ENCODE data around the gene TMPRSS3. TPM values are rescaled to one million over a fixed set of nuclear protein-coding genes. Genes with fewer than 3 reads are reported as not detected.

TMPRSS3 gene
- total RNA-seq, 2 donors from 2014 or later, result 9.8 to 68.6 TPM

- no peak for DNase-seq (ENCODE audit: low spot score in 2 of 2)
- Mint-ChIP-seq H3K27ac (no peak overlapping the region), H3K36me3 (peaks cover 40 to 80% of the 10 kb centered on the region in 2 donors), H3K9me3 (peaks cover 4 to 25% of the 10 kb centered on the region in 2 donors)
- peak; percentile 58 to 87 for ATAC-seq
These were observed 38.2 kb upstream of the TMPRSS3 start for GRCh38 chr21:42433946-42434551.

- ATAC-seq (no peak), DNase-seq (ENCODE audit: low spot score in 2 of 2) (no peak)
- Mint-ChIP-seq H3K9me3 (peaks cover 4 to 25% of the 10 kb centered on the region in 2 donors), H3K27ac (no peak overlapping the region), H3K36me3 (peaks cover 31 to 75% of the 10 kb centered on the region in 2 donors)
These were observed 36.8 kb upstream of the TMPRSS3 start for GRCh38 chr21:42432695-42433094.

- ATAC-seq, result no peak
- DNase-seq (ENCODE audit: low spot score in 2 of 2), result peak in 1 of 2 donors; percentile 44
- Mint-ChIP-seq H3K9me3 (peaks cover 4 to 25% of the 10 kb centered on the region in 2 donors), H3K27ac (peak overlapping the region; percentile 56 to 60), H3K36me3 (peaks cover 44 to 77% of the 10 kb centered on the region in 2 donors)
These were observed 35.3 kb upstream of the TMPRSS3 start for GRCh38 chr21:42431196-42431595.

- peak in 1 of 2 donors; percentile 31 for DNase-seq (ENCODE audit: low spot score in 2 of 2)
- H3K27ac Mint-ChIP-seq, result peak overlapping the region in 1 of 2 donors; percentile 26
- ATAC-seq, result no peak
- H3K36me3 Mint-ChIP-seq, result peaks cover 45 to 76% of the 10 kb centered on the region in 2 donors
- H3K9me3 Mint-ChIP-seq, result peaks cover 4 to 19% of the 10 kb centered on the region in 2 donors
These were observed 34.7 kb upstream of the TMPRSS3 start for GRCh38 chr21:42430521-42430920.

GRCh38 chr21:42429856-42430255, 34.0 kb upstream of the TMPRSS3 start:
- ATAC-seq, result no peak

GRCh38 chr21:42429021-42429420, 33.2 kb upstream of the TMPRSS3 start:
- peaks cover 4 to 10% of the 10 kb centered on the region in 2 donors for H3K9me3 Mint-ChIP-seq
- peak in 1 of 2 donors; percentile 13 for DNase-seq (ENCODE audit: low spot score in 2 of 2)
- H3K27ac Mint-ChIP-seq, result no peak overlapping the region
- ATAC-seq, result no peak
- peaks cover 31 to 70% of the 10 kb centered on the region in 2 donors for H3K36me3 Mint-ChIP-seq

More at GRCh38 chr21:42429856-42430255, 34.0 kb upstream of the TMPRSS3 start:
- peak in 1 of 2 donors; percentile 33 for DNase-seq (ENCODE audit: low spot score in 2 of 2)
- no peak overlapping the region for H3K27ac Mint-ChIP-seq
- peaks cover 39 to 72% of the 10 kb centered on the region in 2 donors for H3K36me3 Mint-ChIP-seq
- peaks cover 4 to 14% of the 10 kb centered on the region in 2 donors for H3K9me3 Mint-ChIP-seq

- no peak overlapping the region for H3K27ac Mint-ChIP-seq
- peak in 1 of 2 donors; percentile 43 for DNase-seq (ENCODE audit: low spot score in 2 of 2)
- peaks cover 4 to 10% of the 10 kb centered on the region in 2 donors for H3K9me3 Mint-ChIP-seq
- ATAC-seq, result no peak
- peaks cover 30 to 69% of the 10 kb centered on the region in 2 donors for H3K36me3 Mint-ChIP-seq
These were observed 32.1 kb upstream of the TMPRSS3 start for GRCh38 chr21:42427809-42428419.

GRCh38 chr21:42426876-42427480, 31.1 kb upstream of the TMPRSS3 start:
- peaks cover 0 to 3% of the 10 kb centered on the region in 2 donors for H3K9me3 Mint-ChIP-seq
- H3K36me3 Mint-ChIP-seq, result peaks cover 20 to 69% of the 10 kb centered on the region in 2 donors
- ATAC-seq (no peak), DNase-seq (ENCODE audit: low spot score in 2 of 2) (peak in 1 of 2 donors; percentile 50)
- peak overlapping the region in 1 of 2 donors; percentile 78 for H3K27ac Mint-ChIP-seq

- Mint-ChIP-seq H3K36me3 (peaks cover 17 to 69% of the 10 kb centered on the region in 2 donors), H3K9me3 (no peaks in the 10 kb centered on the region), H3K27ac (no peak overlapping the region)
- no peak for DNase-seq (ENCODE audit: low spot score in 2 of 2)
- ATAC-seq, result no peak
These were observed 30.6 kb upstream of the TMPRSS3 start for GRCh38 chr21:42426424-42426823.

GRCh38 chr21:42425591-42425990, 29.7 kb upstream of the TMPRSS3 start:
- Mint-ChIP-seq H3K9me3 (no peaks in the 10 kb centered on the region), H3K27ac (peak overlapping the region; percentile 84 to 85), H3K36me3 (peaks cover 17 to 70% of the 10 kb centered on the region in 2 donors)
- DNase-seq (ENCODE audit: low spot score in 2 of 2) (peak; percentile 33 to 55), ATAC-seq (peak; percentile 72 to 80)

- Mint-ChIP-seq H3K36me3 (peaks cover 17 to 76% of the 10 kb centered on the region in 2 donors), H3K27ac (peak overlapping the region; percentile 84 to 95), H3K9me3 (no peaks in the 10 kb centered on the region)
- DNase-seq (ENCODE audit: low spot score in 2 of 2), result peak; percentile 44 to 72
- peak; percentile 58 to 61 for ATAC-seq
These were observed 29.2 kb upstream of the TMPRSS3 start for GRCh38 chr21:42424914-42425541.

GRCh38 chr21:42423685-42424084, 27.8 kb upstream of the TMPRSS3 start:
- peak overlapping the region in 1 of 2 donors; percentile 84 for H3K27ac Mint-ChIP-seq
- no peak for DNase-seq (ENCODE audit: low spot score in 2 of 2)
- peaks cover 0 to 9% of the 10 kb centered on the region in 2 donors for H3K9me3 Mint-ChIP-seq
- peaks cover 29 to 85% of the 10 kb centered on the region in 2 donors for H3K36me3 Mint-ChIP-seq
- ATAC-seq, result no peak

GRCh38 chr21:42423197-42423675, 27.4 kb upstream of the TMPRSS3 start:
- H3K9me3 Mint-ChIP-seq, result peaks cover 0 to 9% of the 10 kb centered on the region in 2 donors
- ATAC-seq, result peak; percentile 69 to 72
- DNase-seq (ENCODE audit: low spot score in 2 of 2), result peak; percentile 58 to 75
- H3K27ac Mint-ChIP-seq, result peak overlapping the region; percentile 57 to 84
- peaks cover 33 to 88% of the 10 kb centered on the region in 2 donors for H3K36me3 Mint-ChIP-seq

GRCh38 chr21:42421018-42421793, 25.4 kb upstream of the TMPRSS3 start:
- peaks cover 26 to 90% of the 10 kb centered on the region in 2 donors for H3K36me3 Mint-ChIP-seq
- DNase-seq (ENCODE audit: low spot score in 2 of 2), result peak in 1 of 2 donors; percentile 23
- peak; percentile 39 to 54 for ATAC-seq
- H3K27ac Mint-ChIP-seq, result peak overlapping the region in 1 of 2 donors; percentile 79
- peaks cover 0 to 13% of the 10 kb centered on the region in 2 donors for H3K9me3 Mint-ChIP-seq

GRCh38 chr21:42419845-42420244, 24.0 kb upstream of the TMPRSS3 start:
- Mint-ChIP-seq H3K9me3 (peaks cover 0 to 13% of the 10 kb centered on the region in 2 donors), H3K27ac (no peak overlapping the region), H3K36me3 (peaks cover 22 to 91% of the 10 kb centered on the region in 2 donors)
- ATAC-seq, result no peak
- no peak for DNase-seq (ENCODE audit: low spot score in 2 of 2)

GRCh38 chr21:42418886-42419285, 23.0 kb upstream of the TMPRSS3 start:
- Mint-ChIP-seq H3K36me3 (peaks cover 26 to 92% of the 10 kb centered on the region in 2 donors), H3K9me3 (peaks cover 0 to 13% of the 10 kb centered on the region in 2 donors), H3K27ac (no peak overlapping the region)
- DNase-seq (ENCODE audit: low spot score in 2 of 2) (no peak), ATAC-seq (no peak)
